DMS153 (cell line): ENCODE results near the gene SMG1.
"Not testable (repeated sequence)": the region's sequence is repeated elsewhere in the genome, so short reads cannot be mapped to it uniquely, and the experiment has no call there.

ENCODE experiments used
- DNase-seq: peaks from one replicate; lab custom pipeline; 2025; lab: John Stamatoyannopoulos, UW

SMG1 gene

DNA sequence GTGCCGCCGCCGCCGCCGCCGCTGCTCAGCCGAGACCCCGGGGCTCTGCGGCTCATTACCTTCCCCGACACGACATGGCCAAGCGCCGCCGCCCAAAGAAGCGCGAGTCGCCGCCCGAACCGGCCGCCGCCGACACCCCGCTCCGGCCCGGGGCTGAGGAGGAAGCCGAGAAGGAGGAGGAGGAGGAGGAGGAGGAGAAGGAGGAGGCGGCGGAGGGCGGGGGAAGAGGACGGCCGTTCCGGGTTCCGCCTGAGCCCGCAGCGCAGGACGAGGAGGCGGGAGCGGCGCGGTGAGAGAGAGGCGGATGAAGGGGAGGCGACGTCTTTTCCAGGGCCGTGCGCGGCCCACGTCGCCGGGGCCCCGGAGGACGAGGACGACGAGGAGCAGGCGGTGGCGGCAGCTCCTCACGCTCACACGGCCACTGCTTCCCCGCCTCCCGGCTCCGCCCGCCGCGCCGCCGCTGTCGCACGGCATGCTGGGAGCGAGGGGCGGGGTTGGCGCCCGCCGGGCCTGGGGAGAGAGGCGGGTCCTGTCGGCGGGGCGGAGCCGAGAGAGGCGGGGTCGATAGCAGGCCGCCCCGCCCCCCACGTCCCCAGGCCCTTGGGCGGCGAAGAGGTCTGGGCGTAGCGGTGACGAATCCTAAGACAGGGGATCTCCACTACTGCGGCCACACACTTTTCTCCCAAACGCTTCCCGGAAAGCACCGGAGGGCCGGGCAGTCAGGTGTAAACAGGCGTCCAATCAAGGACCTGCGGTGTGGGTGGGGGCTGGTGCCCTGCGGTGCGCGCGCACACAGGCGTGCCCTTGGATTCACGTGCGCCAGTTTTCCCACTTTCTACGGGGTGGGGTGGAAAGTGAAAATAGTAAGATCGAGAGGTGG, at the start of gene SMG1:
Gene SMG1, minus strand, starts transcription at position 423 of the 880 bp plus-strand sequence. Its CDS starts 367 bp downstream, at position 56.
- peak; percentile 89 for DNase-seq

DNA sequence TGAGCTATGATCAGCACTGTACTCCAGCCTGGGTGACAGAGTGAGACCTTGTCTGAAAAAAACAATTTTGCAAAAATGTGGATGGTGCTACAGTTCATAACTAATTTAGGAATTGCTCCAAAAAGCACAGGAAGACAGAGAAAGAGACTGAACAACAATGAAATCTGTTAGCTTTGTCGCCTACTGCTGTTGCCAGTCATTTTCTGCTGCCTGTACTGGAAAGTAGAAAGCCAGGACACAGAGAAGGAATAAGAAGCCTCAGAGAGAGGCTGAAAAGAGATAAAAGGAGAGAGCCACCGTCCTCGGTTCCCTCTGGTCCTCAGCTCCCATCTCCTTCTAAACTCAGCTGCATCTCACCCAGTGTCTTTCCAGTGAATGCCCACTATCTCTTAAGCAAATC, 48.9 kb upstream of the SMG1 start:
- no peak for DNase-seq

DNA sequence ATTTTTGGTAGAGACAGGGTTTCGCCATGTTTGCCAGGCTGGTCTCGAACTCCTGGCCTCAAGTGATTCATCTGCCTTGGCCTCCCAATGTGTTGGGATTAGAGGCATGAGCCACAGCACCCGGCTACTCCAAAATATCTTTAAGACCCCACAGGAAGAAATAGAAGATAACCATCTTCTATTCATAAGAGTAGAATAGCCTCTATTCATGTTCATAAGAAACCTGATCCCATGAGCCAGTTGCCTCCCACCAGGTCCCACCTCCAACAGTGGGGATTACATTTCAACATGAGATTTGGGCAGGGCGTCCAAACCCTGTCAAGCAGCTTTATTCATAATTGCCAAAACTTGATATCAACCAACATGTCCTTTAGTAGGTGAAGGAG, 43.6 kb upstream of the SMG1 start:
- no peak for DNase-seq

- peak; percentile 40 for DNase-seq
These were observed 43.0 kb upstream of the SMG1 start for GRCh38 chr16:18969050-18969854.

DNA sequence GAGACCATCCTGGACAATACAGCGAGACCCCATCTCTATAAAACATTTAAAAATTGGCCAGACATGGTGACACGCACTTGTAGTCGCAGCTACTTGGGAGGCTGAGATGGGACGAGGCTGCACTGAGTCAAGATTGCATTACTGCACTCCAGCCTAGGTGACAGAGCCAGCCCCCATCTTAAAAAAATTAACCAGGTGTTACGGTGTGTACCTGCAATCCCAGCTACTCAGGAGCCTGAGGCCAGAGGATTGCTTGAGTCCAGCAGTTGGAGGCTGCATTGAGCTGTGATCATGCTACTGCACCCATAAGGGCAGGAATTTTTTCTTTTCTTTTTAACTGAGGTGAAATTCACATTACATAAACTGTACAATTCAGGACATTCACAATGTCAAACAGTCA, 40.6 kb upstream of the SMG1 start:
- DNase-seq = no peak

DNA sequence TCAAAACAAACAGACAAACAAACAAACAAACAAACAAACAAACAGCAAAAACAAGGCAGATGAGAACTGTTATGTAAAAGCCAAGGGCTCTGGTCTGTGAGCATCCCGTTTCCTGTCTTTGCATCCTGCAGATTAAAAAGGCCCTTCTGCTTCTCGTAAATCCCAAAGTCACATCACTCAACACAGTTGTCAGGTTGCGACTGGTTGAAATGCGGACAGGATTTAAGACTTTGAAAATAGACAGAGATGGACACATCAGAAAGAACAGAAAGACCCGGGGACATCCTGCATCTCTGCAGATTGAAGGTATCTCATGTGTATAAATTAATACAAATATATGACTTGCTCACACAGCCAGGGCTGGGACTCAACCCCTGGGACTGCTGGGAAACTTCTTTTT, 39.3 kb upstream of the SMG1 start:
- DNase-seq = no peak

- DNase-seq = no peak
These were observed 32.9 kb upstream of the SMG1 start for GRCh38 chr16:18959031-18959505.

DNA sequence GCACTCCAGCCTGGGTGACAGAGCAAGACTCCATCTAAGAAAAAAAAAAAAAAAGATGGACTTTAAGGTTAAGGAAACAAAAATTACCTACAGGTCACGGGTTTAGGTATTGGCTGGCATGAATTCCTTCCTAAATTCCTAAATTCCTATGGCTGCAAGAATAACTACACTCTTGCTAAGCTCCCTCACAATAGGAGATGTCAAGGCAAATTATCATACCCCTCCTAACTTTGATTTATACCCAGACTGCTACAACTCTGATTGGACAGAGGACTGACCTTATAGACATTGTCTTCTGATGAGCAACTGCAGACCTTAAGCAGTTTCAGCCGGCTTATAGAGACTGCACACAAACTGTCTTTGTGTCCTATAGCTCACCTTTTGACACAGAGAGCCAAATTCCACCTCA, 32.4 kb upstream of the SMG1 start:
- DNase-seq = no peak

DNA sequence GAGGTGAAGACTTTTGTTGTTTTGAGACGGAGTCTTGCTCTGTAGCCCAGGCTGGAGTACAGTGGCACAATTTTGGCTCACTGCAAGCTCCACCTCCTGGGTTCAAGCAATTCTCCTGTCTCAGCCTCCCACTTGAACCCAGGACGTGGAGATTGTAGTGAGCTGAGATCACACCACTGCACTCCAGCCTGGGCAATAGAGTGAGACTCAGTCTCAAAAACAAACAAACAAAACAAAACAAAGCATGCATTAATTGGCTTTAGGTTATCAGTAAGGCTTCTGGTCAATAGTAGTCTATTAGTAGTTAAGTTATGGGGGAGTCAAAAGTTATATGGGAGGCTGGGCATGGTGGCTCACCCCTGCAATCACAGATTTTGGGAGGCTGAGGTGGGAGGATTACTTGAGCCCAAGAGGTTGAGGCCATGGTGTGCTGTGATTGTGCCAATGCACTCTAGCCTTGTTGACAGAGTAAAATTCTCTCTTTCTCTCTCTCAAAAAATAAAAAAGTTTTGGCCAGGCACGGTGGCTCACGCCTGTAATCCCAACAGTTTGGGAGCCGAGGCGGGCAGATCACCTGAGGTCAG, 30.5 kb upstream of the SMG1 start:
- DNase-seq = not testable (repeated sequence)

DNA sequence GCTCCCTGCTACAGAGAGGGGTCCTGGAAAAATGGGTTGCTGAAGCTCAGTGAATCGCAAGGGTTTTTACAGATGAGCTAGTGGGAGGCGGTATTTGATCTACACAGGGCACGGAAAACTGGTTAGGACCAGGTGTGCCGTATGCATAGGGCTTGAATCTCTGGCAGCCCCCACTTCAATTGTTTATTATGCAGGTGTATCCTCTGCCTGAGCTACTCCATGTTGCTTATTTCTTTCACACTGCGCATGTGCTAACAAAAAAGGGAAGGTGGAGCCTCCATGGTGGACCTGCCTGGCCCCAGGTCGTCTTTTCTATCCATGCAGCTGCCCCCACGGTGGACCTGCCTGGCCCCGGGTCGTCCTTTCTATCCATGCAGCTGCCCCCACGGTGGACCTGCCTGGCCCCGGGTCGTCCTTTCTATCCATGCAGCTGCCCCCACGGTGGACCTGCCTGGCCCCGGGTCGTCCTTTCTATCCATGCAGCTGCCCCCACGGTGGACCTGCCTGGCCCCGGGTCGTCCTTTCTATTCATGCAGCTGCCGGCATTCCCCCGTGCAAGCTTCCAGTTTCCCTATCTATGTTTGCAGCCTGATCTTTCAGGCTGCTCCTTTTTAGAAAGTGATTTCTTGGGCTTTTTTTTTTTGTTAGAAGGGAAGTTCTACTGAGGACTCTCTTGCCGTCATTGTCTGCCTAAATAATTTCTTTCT, 29.8 kb upstream of the SMG1 start:
- DNase-seq = peak; percentile 47

- DNase-seq = no peak
These were observed 27.3 kb upstream of the SMG1 start for GRCh38 chr16:18953547-18953946.

DNA sequence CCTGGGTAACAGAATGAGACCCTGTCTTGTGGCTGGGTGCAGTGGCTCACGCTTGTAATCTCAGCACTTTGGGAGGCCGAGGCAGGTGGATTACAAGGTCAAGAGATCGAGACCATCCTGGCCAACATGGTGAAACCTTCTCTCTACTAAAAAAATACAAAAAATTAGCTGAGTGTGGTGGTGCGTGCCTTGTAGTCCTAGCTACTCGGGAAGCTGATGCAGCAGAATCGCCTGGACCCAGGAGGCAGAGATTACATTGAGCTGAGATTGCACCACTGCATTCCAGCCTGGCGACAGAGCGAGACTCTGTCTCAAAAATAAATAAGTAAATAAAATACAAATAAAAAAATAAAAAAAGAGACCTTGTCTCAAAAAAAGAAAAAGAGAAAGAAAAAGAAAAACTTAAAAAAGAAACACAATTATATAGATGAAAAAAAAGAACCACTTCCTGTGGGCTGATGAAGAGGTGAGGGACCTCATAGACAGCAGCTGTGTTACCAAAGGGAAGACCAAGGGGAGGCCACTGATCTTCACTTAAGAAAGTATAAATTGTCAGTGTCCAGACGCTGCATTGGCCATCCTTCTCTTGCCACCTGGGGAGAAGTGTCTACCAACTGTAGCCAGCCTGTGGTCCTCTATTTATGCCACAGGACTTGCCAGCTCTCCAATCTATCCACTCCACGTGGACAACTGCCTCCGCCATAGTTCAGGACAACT, 24.4 kb upstream of the SMG1 start:
- no peak for DNase-seq

DNA sequence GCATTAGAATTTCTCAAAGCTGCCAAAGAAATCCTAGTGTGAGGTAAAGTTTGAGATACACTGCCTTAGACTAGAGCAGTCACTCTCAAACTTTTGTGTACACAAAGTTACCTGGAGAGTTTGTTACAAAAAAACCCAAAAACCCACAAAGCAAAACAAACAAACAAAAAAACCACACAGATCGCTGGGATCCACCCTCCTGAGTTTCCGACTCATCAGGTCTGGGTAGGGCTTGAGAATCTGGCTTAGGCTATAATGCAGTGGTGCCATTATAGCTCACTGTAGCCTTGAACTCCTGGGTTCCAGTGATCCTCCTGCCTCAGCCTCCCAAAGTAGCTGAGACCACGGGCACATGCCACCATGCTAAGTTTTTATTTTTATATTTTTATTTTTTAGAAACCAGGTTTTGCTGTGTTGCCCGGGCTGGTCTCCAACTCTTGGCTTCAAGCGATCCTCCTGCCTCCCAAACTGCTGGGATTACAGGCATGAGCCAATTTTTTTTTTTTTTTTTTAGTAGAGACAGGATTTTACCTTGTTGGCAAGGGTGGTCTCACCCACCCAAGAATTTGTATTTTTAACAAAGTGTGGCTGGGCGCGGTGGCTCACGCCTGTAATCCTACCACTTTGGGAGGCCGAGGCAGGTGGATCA, 22.3 kb upstream of the SMG1 start:
- DNase-seq = no peak

- no peak for DNase-seq
These were observed 19.0 kb upstream of the SMG1 start for GRCh38 chr16:18945233-18945632.

DNA sequence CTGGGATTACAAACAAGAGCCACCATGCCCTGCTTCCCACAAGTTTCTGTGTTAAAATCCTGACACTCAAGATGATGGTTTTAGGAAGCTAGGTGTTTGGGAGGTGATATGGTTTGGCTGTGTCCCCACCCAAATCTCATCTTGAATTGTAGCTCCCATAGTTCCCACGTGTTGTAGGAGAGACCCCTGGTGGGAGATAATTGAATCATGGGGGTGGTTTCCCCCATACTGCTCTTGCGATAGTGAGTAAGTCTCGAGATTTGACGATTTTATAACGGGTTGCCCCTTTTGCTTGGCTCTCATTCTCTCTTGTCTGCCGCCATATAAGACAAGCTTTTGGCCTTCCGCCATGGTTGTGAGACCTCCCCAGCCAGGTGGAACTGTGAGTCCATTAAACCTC, 17.2 kb upstream of the SMG1 start:
- no peak for DNase-seq

DNA sequence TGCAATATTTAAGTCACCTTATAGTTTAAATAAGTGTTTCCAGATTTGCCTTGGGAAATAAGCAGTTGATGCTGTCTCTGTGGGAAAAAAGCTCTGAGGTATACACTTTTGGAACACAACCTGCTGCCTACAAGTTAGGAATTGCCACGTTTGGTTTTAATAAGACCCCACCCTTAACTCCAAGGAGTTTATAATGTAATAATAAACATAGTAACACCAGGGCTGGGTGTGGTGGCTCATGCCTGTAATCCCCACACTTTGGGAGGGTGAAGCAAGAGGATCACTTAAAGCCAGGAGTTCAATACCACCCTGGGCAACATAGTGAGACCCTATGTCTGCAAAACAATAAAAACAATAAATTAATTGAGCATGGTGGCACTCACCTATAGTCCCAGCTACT, 15.9 kb upstream of the SMG1 start:
- no peak for DNase-seq

DNA sequence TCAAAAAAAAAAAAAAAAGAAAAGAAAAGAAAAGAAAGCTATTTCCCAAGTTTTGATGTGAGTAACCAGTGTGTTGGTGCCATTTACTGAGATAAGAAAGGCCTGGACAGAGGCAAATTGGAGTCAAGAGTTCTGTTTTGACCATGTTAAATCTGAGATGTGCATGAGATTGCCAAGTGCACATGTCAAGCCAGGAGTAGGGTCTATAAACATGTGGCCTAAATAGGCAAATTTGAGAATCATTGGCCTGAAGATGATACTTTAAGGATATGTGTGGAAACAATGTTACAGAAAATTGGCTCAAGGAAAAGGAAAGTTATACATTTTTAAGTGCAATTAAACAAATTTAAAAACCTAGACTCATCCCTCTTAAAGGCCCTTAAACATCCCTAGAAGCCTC, 15.3 kb upstream of the SMG1 start:
- no peak for DNase-seq

DNA sequence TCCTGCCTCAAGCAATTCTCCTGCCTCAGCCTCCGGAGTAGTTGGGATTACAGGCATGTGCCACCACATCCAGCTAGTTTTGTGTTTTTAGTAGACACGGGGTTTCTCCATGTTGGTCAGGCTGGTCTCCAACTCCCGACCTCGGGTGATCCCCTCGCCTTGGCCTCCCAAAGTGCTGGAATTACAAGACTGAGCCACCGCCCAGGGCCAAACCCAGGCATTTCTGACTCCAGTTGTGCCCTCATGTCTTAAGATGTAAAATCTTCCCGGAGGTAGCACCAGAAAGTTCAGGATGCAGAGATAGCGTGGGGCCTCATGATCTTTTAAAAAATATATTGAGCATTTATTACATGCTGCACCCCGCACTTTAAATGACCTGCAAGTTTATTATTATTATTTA, 12.8 kb upstream of the SMG1 start:
- DNase-seq = no peak

GRCh38 chr16:18937390-18937789, 11.2 kb upstream of the SMG1 start:
- no peak for DNase-seq

- no peak for DNase-seq
These were observed 10.6 kb upstream of the SMG1 start for GRCh38 chr16:18936727-18937340.
